Effector memory CD4-positive, alpha-beta T cell (primary cell): ENCODE measurements around the gene CEACAM3.

Experiments used
- DNase-seq, 3 donors: peaks; one replicate each; pipeline ENCODE4 v3.0.0-alpha.2; 2020
- H3K27ac ChIP-seq: 2 replicates; pipeline ENCODE4 v1.7.0; 2013; ENCODE audit warnings: mild to moderate bottlenecking, low read length, moderate library complexity; ENCODE audit not compliant: insufficient read depth, poor library complexity, severe bottlenecking
- H3K27me3 ChIP-seq: replicated peaks from 2 replicates; pipeline ENCODE4 v1.7.0; 2013; ENCODE audit warnings: mild to moderate bottlenecking, low read length; ENCODE audit not compliant: insufficient read depth, control insufficient read depth, poor library complexity, severe bottlenecking
- H3K36me3 ChIP-seq: 2 replicates; pipeline ENCODE4 v1.7.0; 2013; ENCODE audit warnings: mild to moderate bottlenecking, low read length, moderate library complexity; ENCODE audit not compliant: control insufficient read depth, insufficient read depth
- H3K4me1 ChIP-seq: 2 replicates; pipeline ENCODE4 v1.7.0; 2013; ENCODE audit warnings: low read length, mild to moderate bottlenecking; ENCODE audit not compliant: control insufficient read depth, insufficient read depth, poor library complexity, severe bottlenecking
- H3K4me3 ChIP-seq: 2 replicates; pipeline ENCODE4 v1.7.0; 2013; ENCODE audit warnings: low read length, low read depth, mild to moderate bottlenecking; ENCODE audit not compliant: insufficient read depth, poor library complexity, severe bottlenecking
- H3K9me3 ChIP-seq: 2 replicates; pipeline ENCODE4 v1.7.0; 2013; ENCODE audit warnings: mild to moderate bottlenecking, low read length, moderate library complexity; ENCODE audit not compliant: control insufficient read depth

Gene CEACAM3

DNA sequence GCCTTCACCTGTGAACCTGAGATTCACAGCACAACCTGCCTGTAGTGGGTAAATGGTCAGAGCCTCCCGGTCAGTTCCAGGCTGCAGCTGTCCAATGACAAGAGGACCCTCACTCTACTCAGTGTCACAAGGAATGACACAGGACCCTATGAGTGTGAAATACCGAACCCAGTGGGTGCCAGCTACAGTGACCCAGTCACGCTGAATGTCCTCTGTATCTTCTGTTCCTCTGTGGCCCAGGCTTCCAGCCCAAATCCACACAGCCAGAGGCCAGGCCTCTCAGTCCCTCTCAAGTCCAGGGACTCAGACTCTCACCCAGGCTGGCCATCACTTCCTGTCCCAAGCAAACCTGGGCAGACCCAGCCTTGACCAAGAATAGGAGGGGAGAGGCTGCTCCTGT lies 10.8 kb downstream of the CEACAM3 start:
- Histone ChIP-seq H3K9me3 (no peaks in the 10 kb centered on the region), H3K36me3 (no peaks in the 10 kb centered on the region), H3K4me3 (no peak overlapping the region), H3K27me3 (no peaks in the 10 kb centered on the region), H3K27ac (no peak overlapping the region), H3K4me1 (no peaks in the 10 kb centered on the region)
- no peak for DNase-seq

DNA sequence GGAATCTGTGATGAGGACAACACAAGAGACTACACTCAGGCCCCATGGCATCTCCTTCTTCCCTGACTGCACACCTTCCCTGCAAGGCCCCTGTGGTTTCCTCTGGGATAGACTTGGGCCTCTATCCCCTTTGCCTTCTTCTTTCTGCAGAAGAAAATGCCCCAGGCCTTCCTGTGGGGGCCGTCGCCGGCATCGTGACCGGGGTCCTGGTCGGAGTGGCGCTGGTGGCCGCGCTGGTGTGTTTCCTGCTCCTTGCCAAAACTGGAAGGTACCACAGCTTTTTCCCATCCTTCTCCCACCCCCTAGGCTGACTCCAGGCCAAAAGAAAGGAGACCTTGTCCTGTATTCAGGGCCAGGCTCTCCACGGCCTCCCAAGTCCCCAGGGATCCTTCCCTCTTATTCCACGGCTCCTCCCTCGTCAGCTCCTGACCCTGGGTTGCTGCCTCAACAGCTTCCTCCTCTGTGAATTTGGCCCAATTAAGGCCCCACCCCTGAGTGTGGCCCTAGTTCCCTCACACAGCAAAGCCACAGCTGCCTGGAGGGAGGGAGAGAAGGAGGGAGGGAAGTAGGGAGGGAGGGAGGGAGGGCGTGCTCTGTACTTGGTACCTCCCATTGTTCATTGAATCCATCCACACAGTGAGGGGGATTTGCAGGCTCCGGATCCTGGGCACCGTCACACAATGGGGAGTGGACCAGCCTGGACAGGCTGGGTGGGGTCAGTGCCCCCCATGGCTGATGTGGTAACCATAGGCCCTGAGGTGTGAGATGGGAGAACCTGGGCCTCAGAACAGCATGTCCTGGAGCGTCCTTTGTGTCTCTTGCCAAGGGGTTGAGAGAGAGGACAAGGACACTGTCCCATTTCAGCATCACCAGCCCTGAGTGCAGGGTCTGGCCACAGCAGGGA lies 12.5 kb downstream of the CEACAM3 start:
- Histone ChIP-seq H3K27me3 (no peaks in the 10 kb centered on the region), H3K27ac (no peak overlapping the region), H3K9me3 (no peaks in the 10 kb centered on the region), H3K4me1 (no peaks in the 10 kb centered on the region), H3K36me3 (no peaks in the 10 kb centered on the region), H3K4me3 (no peak overlapping the region)
- no peak for DNase-seq

DNA sequence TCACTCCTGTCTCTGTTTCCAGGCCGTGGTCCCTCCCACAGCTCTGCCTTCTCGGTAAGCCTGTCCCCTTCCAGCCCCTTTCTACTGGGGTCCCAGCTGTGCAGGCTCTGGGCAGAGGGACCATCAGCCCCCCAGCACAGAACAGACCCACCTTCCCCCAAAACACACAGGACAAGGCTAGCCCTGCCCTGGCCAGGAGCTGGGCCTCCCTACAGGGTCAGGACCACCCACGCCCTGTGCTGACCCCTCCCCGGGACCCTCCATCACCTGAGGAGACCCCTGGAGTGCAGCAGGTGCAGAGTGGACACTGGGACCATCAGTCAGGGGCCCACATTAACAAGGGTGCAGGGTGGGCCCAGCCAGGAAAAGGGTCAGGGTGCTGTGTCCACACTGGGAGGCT lies 13.9 kb downstream of the CEACAM3 start:
- no peak overlapping the region for H3K27ac ChIP-seq
- no peaks in the 10 kb centered on the region for H3K4me1 ChIP-seq
- no peak for DNase-seq
- no peaks in the 10 kb centered on the region for H3K36me3 ChIP-seq
- H3K27me3 ChIP-seq: no peaks in the 10 kb centered on the region
- H3K4me3 ChIP-seq: no peak overlapping the region
- no peaks in the 10 kb centered on the region for H3K9me3 ChIP-seq

DNA sequence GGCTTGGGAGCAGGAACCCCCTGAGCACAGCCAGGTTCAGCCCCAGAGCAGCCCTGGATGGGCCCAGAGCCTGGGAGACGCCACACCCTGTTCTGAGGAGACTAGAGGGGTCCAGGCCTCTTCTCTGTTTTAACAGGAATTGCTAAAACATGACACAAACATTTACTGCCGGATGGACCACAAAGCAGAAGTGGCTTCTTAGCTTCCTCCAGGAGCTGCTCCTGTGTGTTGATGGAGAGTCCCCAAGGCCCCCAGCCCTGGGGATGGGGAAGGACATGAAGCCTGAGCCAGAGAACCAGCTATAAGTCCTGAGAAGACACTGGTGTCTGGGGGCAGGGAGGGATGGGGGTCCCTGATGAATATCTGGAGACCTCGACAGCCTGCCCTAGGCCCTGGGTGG lies 14.6 kb downstream of the CEACAM3 start:
- Histone ChIP-seq H3K36me3 (no peaks in the 10 kb centered on the region), H3K9me3 (no peaks in the 10 kb centered on the region), H3K4me3 (no peak overlapping the region), H3K27ac (no peak overlapping the region), H3K27me3 (no peaks in the 10 kb centered on the region), H3K4me1 (no peaks in the 10 kb centered on the region)
- DNase-seq: no peak

DNA sequence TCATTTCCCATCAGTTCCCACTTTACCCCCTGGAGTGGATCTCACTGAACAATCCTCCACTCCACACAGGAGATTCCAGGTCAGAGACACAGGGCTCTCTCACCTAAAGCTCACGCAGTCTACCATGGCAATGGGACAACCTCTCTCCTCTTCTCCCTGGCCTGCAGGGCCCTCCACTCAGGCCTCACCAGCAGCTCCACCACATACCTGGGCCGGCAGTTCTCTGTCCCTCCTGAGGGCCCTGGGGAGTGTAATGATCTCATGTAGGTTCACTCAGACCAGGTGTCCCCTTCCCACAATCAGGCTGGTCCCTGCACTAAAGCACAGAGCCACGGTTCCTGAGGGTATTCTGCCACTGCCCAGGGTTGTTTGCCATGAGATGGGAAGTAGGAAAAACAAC lies 15.6 kb downstream of the CEACAM3 start:
- Histone ChIP-seq H3K36me3 (no peaks in the 10 kb centered on the region), H3K27ac (no peak overlapping the region), H3K9me3 (no peaks in the 10 kb centered on the region), H3K4me1 (no peaks in the 10 kb centered on the region), H3K27me3 (no peaks in the 10 kb centered on the region), H3K4me3 (no peak overlapping the region)
- DNase-seq: no peak

DNA sequence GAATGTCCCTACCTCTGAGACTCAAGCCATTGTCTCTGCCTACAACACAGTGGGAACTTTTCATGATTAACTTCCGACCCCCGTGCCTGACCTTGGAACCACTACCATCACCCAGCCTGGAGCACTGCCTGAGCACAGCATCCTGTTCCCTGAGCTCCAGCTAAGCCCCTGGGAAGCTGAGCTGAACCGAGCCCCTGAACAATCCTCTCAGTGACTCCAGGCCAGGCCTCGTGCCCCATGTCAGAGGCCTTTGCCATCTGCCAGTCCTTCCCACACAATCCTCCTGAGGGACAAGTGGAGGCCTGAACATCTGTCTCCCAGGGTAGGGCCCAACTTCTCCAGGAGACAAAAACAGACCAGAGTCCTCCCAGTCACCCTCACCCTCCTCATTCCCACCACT lies 17.5 kb downstream of the CEACAM3 start:
- Histone ChIP-seq H3K36me3 (no peaks in the 10 kb centered on the region), H3K27me3 (no peaks in the 10 kb centered on the region), H3K27ac (no peak overlapping the region), H3K4me1 (no peaks in the 10 kb centered on the region), H3K9me3 (no peaks in the 10 kb centered on the region), H3K4me3 (no peak overlapping the region)
- no peak for DNase-seq

DNA sequence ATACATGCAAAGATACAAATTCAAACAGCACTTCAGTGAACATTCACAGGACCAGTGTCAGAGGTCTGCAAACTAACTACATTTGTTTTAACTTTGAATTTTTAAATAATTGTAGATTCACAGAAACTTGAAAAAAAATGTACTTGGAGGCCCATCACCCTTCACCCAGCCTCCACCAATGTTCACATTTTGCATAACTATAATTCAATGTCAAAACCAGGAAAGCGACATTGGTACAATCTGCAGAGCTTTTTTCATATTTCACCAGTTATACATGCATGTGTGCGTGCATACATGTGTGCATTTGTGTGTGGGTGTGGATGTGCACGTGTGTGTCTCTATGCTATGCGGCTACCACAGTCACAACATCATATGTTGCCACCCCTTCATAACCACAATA lies 18.9 kb downstream of the CEACAM3 start:
- H3K9me3 ChIP-seq: no peaks in the 10 kb centered on the region
- no peak overlapping the region for H3K27ac ChIP-seq
- H3K27me3 ChIP-seq: no peaks in the 10 kb centered on the region
- H3K36me3 ChIP-seq: no peaks in the 10 kb centered on the region
- no peak overlapping the region for H3K4me3 ChIP-seq
- DNase-seq: no peak
- H3K4me1 ChIP-seq: no peaks in the 10 kb centered on the region

DNA sequence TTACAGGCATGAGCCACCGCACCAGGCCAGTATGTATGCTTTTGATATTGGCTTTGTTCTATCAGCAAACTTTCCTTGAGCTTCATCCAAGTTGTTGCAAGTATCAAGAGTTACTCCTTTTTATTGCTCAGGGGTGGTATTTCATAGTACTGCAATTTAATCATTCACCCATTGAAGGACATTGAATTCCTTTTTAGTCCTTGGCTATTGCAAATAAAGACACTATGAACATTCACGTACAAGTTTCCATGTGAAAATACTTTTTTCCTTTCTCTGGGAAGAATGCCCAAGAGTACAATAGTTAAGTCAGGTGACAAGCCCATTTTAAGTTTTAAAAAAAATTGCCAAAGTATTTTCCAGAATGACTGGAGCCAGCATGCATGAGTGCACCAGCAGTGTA lies 20.4 kb downstream of the CEACAM3 start:
- no peak overlapping the region for H3K27ac ChIP-seq
- H3K4me1 ChIP-seq: no peaks in the 10 kb centered on the region
- no peaks in the 10 kb centered on the region for H3K9me3 ChIP-seq
- H3K4me3 ChIP-seq: no peak overlapping the region
- H3K27me3 ChIP-seq: no peaks in the 10 kb centered on the region
- no peak for DNase-seq
- no peaks in the 10 kb centered on the region for H3K36me3 ChIP-seq

DNA sequence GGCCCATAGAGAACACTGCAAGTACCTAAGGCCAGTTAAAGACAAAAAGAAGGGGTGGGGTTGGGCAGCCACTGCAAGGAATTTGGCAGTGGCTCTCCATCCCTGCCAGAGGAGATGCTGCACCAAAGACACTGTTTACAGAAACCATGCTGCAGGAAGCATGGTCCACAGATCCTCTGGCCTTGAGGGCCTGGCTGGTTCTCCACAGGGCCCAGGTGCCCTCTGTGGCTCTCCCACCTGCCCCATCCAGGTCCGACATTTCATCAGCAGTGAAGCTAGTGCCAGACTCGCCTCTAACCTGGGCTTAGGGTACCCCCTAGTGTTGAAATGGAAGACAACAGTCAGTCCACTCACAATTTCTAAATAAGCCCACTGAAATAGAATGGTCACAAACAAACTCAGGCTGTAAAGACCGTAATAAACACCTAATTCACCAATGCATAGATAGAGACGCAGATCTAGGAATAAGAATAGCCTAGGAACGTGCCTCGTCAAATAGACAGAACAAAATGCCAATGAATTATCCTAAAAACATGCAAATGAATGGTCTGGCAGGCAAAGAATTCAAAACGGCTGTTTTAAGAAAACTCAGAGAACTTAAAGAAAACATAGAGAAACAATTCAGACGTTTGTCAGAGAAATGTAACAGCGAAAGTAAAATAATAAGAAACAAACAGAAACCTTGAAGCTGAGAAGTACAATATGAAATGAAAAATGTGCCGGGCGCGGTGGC lies 24.8 kb downstream of the CEACAM3 start:
- peak in 1 of 3 donors; percentile 7 for DNase-seq
- H3K4me1 ChIP-seq: no peaks in the 10 kb centered on the region
- H3K4me3 ChIP-seq: no peak overlapping the region
- H3K27ac ChIP-seq: no peak overlapping the region
- no peaks in the 10 kb centered on the region for H3K27me3 ChIP-seq
- no peaks in the 10 kb centered on the region for H3K36me3 ChIP-seq
- H3K9me3 ChIP-seq: no peaks in the 10 kb centered on the region

DNA sequence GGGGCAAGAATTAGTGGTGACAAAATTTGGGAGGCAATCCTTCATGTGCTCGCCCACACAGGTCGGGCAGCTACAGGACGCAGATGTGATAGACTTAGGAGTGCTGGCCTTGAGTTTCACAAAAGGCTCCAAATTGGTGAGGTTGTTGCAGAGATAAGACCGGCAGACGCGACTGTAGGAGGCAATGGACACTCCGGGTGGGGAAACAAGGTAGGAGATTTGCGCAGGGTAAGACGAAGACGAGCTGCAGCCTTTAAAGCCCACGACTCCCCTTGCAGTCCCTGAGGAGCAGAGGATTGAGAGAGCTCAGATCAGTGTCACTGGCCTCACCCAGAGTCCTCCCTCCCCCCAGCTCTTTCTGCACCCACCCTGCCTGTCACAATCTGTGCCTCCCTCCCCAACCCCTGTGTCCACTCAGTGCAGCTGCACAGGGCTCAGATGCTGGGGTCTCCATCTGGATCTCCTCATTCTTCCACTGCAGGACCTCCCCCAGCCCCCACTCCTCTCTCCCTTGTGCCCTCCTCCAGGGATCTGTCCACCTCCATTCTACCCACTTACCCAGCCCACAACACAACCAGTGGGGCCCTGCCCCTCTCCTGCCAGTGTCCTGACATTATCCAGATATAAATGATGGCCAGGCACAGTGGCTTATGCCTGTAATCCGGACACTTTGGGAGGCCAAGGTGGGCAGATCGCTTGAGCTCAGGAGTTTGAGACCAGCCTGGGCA lies 41.8 kb downstream of the CEACAM3 start:
- Histone ChIP-seq H3K9me3 (no peaks in the 10 kb centered on the region), H3K36me3 (no peaks in the 10 kb centered on the region), H3K27me3 (peaks cover 8% of the 10 kb centered on the region), H3K4me1 (no peaks in the 10 kb centered on the region), H3K27ac (no peak overlapping the region), H3K4me3 (no peak overlapping the region)
- DNase-seq: no peak
